Measurements from ENCODE around the gene EFNA3.

- TF ChIP-seq ZNF747 (tag by site-specific recombination; IDR thresholded peaks at IDR 0.05) (no peak), SETDB1 (IDR thresholded peaks at IDR 0.05; ENCODE audit: insufficient read length, low read length) (no peak), ZNF830 (tag by site-specific recombination; IDR thresholded peaks at IDR 0.05; ENCODE audit: low read depth) (no peak), ZBTB17 (tag by site-specific recombination; IDR thresholded peaks at IDR 0.05) (no peak), CTCF (tag by site-specific recombination; IDR thresholded peaks at IDR 0.05) (no peak), TSHZ1 (tag by site-specific recombination; IDR thresholded peaks at IDR 0.05; ENCODE audit: borderline replicate concordance) (no peak), YY1 (tag by site-specific recombination; IDR thresholded peaks at IDR 0.05) (no peak), ZBTB10 (tag by site-specific recombination; IDR thresholded peaks at IDR 0.05) (no peak), MEIS1 (CRISPR knock-in tag; IDR thresholded peaks at IDR 0.05; ENCODE audit: borderline replicate concordance) (no peak), ZNF311 (tag by site-specific recombination; IDR thresholded peaks at IDR 0.05; ENCODE audit: borderline replicate concordance) (no peak), ZNF660 (tag by site-specific recombination; IDR thresholded peaks at IDR 0.05) (no peak), ZBTB49 (tag by site-specific recombination; IDR thresholded peaks at IDR 0.05; ENCODE audit: low read depth) (no peak)
These were observed 58.1 kb downstream of the EFNA3 start for GRCh38 chr1:155136748-155137147.

Data from HEK293 (cell line).